Lung microvascular endothelial cell (primary cell): ENCODE results near the gene PKN1. TPM values are rescaled to one million over a fixed set of nuclear protein-coding genes. Genes with fewer than 3 reads are reported as not detected.

Source experiments
- DNase-seq, 2 donors: peaks; one replicate each; pipeline versions ENCODE4 v3.0.0 to v3.0.0-alpha.2; 2010; ENCODE audit warnings: low read depth in 2 of 2
- total RNA-seq: library from RNA; depleted of rRNA; stranded (reverse); fragments of >200 nt; gene quantifications from 2 replicates; pipeline ENCODE4 v1.2.1, GENCODE V29; 2014

PKN1 gene
- total RNA-seq, 1 donor from 2014 or later: 250 TPM

GRCh38 chr19:14512406-14512961 is 79.4 kb downstream of the PKN1 start:
- no peak for DNase-seq

GRCh38 chr19:14514215-14514863 is 81.2 kb downstream of the PKN1 start:
- DNase-seq: no peak

GRCh38 chr19:14515501-14516047 is 82.5 kb downstream of the PKN1 start:
- DNase-seq: no peak

- no peak for DNase-seq
Measured at GRCh38 chr19:14516048-14516534, 83.0 kb downstream of the PKN1 start.

GRCh38 chr19:14516746-14517438 is 83.8 kb downstream of the PKN1 start:
- no peak for DNase-seq

GRCh38 chr19:14517446-14517839 is 84.3 kb downstream of the PKN1 start:
- DNase-seq: peak; percentile 31 to 44

- peak; percentile 80 to 81 for DNase-seq
Measured at GRCh38 chr19:14517840-14518505, 84.9 kb downstream of the PKN1 start, which contains the start of gene DNAJB1. Gene DNAJB1 (minus strand): TSS chr19:14518397. CDS start chr19:14518349, 48 bp downstream.

- DNase-seq: no peak
Measured at GRCh38 chr19:14519245-14519859, 86.2 kb downstream of the PKN1 start.

- DNase-seq: peak; percentile 80 to 87
Measured at GRCh38 chr19:14519860-14520407, 86.8 kb downstream of the PKN1 start.

GRCh38 chr19:14520543-14520942 is 87.4 kb downstream of the PKN1 start:
- no peak for DNase-seq

Other genes starting within 250 kb of the PKN1 start
- 3.3 and 5.4 TPM in 2 replicates for gene ADGRL1, start 227.1 kb upstream of the PKN1 start, total RNA-seq
- gene ADGRE5, start 51.9 kb upstream of the PKN1 start, total RNA-seq: 4.8 and 10.9 TPM in 2 replicates
- 52.5 and 64.1 TPM in 2 replicates for gene DDX39A, start 14.0 kb upstream of the PKN1 start, total RNA-seq
- gene PTGER1, start 42.0 kb downstream of the PKN1 start, total RNA-seq: under 0.01 and 0.20 TPM in 2 replicates
- gene GIPC1, start 62.8 kb downstream of the PKN1 start, total RNA-seq: 91.1 and 123 TPM in 2 replicates
- 20.7 and 28.4 TPM in 2 replicates for gene DNAJB1, start 85.1 kb downstream of the PKN1 start, total RNA-seq
- gene TECR, start 96.3 kb downstream of the PKN1 start, total RNA-seq: 20.7 and 24.4 TPM in 2 replicates
- 382 and 418 TPM in 2 replicates for gene NDUFB7, start 138.8 kb downstream of the PKN1 start, total RNA-seq
- gene CLEC17A, start 149.8 kb downstream of the PKN1 start, total RNA-seq: not detected in 2 replicates
- gene ADGRE3, start 241.5 kb downstream of the PKN1 start, total RNA-seq: not detected in 2 replicates